CD4-positive, alpha-beta T cell treated with Interleukin-17A for 4 hours (primary cell): ENCODE results near the gene PCDHGA11.
"Not testable (repeated sequence)": the region's sequence is repeated elsewhere in the genome, so short reads cannot be mapped to it uniquely, and the experiment has no call there.

ENCODE experiments used
- DNase-seq: peaks from one replicate; pipeline ENCODE4 v3.0.0-alpha.2; 2020; ENCODE audit warnings: mixed read lengths

Gene PCDHGA11

GRCh38 chr5:141432726-141433125 is 11.9 kb downstream of the PCDHGA11 start:
- not testable (repeated sequence) for DNase-seq

GRCh38 chr5:141434006-141434405 is 13.2 kb downstream of the PCDHGA11 start:
- no peak for DNase-seq

DNA sequence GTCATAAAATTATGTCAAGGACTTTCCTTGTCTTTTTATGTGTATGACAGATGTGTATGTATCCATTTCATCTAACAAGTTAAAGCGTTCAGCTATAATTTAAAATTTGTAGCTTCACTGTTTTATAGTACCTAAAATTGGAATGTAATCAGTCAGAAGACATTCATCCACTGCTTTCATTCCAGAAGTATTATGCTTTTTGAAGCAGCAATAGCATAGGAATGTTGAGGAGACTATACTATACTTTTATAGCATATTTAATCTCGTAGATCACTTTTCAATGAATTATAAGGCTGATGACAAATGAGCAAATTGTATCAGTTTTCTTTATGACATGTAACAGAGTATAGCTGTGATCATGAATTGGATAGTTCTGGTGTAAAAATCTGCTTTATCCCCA is 16.4 kb downstream of the PCDHGA11 start:
- no peak for DNase-seq

DNA sequence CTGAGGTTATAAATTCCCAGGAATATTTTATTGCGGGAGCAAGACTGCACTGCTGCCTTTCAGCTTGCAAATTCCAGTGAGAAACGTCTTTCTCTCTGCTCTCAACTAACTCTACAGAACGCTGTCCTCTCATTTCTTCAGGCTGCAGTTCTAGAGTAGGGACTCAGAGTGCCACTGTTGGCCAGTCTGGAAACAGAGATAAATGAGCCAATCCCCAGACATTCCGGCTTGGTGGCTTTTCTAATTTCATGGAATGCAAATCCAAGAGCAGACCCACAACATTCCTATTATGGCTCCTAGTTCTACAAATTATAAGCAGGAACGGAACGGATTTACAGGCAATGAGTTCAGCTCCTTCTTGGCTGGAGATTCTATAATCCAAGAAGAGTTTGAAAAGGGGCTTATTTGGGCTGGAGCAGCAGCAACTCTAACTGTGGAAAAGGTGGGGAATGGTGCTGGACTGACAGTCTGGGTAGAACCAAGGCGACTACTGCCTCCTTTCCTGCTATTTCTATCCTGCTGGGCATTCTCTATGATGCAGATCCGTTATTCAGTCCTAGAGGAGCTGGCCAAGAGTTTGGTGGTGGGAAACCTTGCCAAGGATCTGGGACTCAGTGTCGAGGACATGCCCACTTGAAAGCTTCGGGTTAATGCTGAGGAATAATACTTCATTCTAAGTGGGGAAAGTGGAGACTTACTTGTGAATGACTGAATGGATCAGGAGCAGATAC is 18.7 kb downstream of the PCDHGA11 start:
- DNase-seq, result no peak

- DNase-seq, result no peak
Observed at GRCh38 chr5:141440341-141440740, 19.5 kb downstream of the PCDHGA11 start.

DNA sequence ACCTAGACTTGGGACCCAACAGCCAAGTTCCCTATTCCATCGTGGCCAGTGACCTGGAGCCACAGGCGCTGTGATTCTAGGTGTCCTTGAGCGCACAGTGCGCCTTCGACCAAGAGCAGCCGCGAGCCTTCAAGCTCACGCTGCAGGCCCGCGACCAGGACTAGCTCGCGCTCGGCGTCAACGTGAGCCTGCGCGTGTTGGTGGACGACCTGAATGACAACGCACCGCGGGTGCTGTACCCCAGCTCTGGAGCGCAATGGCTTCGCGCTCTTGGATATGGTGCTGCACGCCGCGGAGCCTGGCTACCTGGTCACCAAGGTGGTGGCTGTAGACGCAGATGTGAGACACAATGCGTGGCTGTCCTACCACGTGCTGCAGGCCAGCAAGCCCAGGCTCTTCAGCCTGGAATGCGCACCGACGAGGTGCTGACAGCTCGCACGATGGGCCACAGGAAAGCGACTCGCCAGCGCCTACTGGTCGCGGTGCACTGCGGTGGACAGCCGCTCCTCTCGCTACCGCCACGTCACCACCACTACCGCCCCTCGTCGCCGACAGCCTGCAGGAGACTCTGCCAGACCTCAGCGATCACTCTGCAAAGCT is 20.8 kb downstream of the PCDHGA11 start:
- DNase-seq, result no peak

- no peak for DNase-seq
Observed at GRCh38 chr5:141465351-141465750, 44.5 kb downstream of the PCDHGA11 start.
